ENCODE measurements around the gene ZBTB21.
A peak's percentile ranks its signal among the peaks of the same experiment; 100 is the strongest.
"Not testable (repeated sequence)": the region's sequence is repeated elsewhere in the genome, so short reads cannot be mapped to it uniquely, and the experiment has no call there.

ZBTB21 gene

DNA sequence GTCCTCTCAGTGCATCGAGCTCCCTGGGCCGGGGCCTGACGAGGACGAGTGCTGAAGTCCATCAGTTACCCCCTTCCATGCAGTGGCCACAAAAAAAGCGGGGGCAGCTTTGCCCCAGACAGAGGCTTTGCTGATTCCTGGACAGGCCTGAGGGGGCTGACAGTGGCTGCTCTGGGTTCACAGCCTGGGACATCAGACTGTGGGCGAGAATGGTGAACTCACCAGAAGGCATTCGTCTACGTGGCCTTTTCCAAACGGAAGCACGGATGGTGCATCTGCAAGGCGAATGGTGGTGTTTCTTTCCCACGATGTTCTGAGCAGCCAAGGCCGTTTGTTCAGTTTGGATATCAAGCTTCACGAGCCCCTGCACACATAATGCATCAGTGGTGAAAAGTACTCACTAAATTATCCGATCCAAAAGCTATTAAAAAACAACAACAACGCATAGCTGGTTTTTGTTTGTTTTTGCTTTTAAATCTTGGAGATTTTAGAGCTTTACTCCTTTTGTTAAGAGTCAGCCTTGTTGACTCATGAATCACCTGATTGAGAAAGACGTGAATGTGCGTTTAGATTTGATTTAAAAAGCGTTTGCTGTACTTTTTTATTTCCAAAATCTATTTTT is 6.3 kb upstream of the ZBTB21 start:
- DNase-seq = no peak

DNA sequence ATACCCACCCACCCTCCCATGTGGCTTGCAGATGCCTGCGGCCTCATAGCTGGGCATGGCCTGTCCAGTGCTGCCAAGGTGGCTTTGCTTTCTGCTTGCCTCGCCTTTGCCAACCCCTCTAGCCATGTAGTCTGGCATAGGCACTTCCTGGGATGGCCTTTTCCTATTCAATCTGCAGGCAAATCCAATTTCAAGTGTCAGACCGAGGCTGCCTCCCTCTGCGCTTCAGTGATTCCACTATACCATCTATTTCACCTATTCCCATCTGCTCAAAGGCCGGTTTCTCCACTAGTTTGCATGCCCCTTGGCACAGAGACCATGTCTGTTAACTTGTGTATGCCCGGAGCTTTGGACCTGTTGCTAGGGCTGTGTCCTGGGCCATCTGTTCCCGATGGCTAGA is 3.8 kb upstream of the ZBTB21 start:
- DNase-seq = no peak

DNA sequence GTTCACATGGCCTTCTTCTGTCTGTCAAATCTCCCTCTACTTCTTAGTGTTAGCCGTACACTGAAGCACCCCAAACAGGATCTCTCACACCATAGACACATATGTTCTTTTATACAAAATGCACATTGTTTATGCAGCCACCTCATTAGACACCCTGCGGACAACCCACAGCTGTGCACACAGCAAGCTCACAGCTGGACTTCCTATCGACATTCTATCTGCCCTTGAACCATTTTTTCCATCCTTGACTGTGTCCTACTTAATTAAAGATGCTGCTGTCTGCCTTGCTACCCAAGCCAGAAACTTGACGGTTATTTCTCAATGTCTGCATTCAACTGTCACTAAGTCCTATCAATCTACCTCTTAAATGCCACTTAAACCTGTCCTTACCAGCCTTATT is 3.2 kb upstream of the ZBTB21 start:
- DNase-seq = peak; percentile 58

DNA sequence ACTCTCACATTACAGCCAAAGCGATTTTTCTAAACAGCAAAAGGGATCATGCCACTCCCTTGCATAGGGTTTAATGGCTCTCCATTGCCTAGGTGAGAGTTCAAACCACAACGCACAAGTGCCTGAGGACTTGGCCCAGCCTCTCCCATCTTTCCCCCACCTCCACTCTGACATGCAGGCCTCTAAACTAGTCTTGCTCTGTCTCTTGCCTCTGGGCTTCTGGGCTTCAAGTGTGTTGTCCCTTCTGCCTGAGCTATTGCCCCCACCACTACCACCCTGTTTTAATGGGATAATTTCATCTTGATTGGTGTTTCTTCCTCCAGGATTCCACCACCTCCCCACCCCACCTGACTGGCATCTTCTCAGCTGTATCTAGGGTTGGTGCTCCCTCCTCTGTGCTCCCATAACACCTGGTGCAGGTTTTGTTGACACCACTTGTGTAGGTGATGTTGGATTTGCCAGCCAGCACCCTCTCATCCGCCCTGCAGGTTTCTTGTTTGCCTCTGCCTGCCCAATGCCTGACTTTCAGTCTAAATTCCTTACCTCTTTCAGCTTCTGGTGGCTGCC is 2.7 kb upstream of the ZBTB21 start:
- DNase-seq = peak; percentile 58

DNA sequence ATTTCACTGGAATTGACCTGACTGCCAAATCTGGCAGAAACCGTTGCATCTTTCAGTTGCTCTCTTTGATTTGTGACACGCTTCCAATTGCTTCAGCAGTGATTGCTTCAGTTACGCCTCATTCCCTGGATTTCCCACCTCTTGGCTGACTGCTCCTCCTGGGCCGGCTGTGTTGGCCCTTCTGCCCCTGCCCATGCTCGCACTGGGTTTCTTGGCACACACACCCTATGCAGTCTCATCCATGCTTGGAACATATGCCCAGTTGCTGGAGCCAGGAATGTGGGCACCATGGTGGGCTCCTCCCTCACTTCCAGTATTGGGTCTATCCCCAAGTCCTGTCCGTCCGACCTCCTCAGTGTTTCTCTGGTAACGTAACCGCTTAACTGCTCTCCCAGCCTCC is 2.2 kb upstream of the ZBTB21 start:
- DNase-seq = no peak

DNA sequence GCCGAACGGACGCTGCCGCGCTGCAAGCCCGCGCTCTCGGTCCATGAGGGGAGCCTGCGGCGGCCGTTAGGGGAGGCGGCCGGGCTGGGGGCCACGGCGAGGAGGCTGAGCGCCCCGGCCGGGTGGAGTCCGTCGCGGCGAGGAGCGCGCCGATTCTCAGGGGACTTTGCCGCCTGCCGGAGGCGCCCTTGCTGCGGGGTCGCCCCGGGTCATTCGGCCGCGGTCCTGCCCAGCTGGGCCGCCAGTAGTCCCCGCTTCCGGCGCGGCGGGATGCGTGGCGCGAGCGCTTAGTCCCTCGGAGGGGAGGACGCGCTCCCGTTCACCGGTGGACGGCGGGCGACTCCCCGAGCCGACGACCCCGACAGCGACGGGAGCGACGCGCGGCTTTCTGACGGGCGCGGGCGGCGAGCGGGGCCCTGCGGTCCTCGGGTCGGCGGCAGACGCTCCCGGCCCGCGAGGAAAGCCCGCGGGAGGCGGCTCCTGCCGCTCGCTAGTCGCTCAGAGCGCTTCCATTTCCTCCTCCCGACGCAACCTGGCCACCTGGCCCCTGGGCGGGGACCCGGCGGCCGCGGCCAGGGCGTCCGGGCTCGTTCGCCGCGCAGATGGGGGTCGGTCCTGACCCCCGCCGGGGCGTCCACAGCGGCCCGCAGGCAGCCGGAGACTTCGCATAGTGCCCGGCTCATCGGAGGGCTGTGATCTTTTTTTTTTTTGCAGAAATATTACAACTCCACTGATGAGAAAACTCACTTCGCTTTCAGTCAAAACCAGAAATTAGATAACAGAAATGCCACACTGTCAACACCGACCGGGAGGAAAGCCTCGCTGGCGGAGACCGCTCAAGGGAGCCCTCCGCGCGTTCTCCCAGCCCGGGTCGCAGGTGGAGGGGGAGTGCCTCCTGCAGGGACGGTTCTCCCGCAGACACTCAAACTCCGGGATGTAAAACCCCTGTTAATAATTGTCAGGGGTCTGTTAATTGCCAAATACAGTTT is 641 bp upstream of the ZBTB21 start:
- DNase-seq = peak; percentile 87

DNA sequence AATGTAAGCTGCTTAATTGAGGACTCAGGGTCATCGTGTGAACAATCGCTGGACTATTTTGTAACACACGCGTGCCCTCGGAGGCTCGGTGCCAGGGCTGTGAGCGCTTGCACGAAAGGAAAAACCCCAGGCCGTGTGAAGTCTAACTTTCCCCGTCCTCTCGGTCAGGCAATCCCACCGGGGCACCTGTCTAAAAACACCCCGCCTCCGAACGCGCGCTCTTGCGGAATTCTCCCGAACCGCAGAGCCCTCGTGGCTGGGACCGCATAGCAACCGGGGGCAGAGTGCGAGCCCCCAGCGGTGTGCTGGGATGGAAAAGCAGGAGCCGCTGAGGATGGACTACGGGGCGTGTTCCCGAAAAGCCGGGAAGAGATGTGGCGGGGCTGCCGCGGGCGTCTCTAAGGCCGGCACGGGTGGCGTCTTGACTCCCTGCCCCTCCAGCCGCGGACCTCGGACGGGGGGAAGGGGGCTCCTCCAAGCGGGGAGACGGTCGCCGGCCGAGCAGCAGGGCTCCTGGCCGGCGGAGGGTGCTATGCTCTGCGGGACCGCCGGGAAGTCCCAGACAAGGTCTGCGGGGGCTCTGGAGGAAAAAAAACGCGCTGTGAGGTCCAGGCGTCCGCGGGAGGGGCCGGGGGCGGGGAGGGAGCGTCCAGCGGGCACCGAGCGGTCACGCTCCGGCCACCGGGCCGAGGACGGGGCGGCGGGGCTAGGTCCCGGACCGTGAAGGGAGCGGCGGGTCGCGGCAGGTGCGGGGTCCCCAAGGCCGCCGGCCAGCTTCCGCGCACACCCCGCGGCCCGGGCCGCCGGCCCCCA is 936 bp downstream of the ZBTB21 start:
- peak; percentile 74 for DNase-seq

DNA sequence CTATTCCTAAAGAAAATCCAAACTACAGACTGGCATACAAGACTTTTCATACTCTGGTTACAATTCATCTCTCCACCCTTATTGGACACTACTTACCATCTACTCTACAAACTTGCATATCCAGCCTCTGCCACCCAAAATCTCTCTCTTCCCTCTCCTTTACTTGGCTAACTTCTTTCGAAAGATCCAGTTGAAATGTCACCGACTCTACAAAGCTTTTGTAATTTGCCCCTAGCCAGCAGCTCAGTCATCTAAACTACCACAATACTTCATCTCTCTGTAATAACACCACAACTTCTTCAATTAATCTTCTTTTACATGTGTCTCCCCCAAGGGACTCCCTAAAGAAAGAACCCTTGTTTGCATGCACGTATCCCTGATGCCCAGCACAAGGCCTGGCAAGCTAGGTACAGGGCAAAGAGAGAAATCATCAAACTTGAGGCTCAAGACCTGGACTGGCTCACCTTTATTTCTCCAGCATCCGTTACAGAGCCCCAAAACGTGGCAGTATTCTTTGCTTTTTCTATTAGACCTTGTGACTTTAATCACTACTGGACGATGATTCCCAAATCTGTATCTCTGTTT is 2.7 kb downstream of the ZBTB21 start:
- no peak for DNase-seq

DNA sequence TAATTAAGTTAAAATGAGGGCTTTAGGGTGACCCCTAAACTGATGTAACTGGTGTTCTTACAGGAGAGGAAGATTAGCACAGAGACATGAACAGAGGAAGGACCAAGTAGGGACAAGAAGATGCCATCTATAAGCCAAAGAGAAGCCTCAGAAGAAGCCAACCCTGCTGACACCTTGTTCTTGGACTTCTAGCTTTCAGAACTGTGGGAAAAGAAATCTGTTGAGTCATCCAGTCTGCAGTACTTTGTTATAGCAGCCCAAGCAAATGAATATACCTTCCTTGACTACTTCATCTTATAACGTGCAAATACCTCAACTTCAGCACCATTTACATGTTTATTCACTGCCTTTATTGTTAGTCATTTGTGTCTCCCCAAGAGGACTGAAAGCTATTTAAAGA is 3.4 kb downstream of the ZBTB21 start:
- DNase-seq = no peak

DNA sequence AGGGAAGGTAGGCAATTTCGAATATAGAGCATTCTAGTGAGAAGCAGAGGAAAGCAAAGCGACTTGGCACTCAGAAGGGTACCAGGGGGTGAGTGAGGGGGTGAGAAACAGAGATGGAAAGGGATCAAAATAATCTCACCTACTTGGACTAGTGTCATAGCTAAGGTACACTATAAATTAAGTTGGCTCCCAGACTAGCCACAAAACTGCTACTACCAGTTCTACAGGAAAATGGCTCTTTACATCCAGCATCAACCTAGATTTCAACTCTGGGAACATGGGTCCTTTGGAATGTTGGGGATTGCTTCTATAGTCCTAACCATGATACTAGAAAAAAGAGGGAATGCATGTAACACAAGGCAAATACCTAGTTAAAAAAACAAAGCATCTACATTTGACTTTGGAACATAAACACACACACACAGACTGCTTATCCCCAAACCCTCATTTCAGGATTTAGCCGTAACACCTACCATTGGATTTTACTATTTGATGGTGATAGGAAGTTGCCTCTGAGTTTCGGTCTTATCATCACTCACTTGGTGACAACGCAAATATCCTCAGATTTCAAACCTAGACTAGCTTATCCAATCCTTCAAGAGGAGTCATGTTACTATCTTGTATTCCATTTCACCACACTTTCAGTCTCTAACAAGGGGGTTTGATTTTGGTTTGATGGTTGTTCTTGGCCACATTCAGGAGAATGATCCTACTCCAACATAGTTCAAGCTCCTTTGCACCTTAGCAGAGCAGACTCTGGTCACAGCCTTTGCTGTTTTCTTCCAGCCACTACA is 5.6 kb downstream of the ZBTB21 start:
- no peak for DNase-seq

DNA sequence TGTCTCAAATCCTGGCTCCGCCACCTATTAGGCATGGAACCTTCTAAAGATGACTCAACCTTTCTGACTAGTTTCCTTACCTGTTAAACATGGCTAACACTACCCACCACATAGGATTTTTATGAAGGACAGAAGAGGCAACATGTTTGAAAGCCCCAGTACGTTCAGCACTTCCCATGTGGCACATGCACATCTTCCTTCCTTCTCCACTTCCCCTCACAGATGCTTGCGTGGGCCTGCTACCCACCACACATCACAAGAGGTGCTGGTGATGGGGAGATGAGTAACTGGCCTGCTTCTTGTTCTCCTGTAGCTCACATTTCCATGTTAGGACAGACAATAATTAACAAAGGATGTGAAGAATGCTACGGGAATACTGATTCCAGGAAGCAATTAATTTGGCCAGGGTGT is 7.1 kb downstream of the ZBTB21 start:
- no peak for DNase-seq

DNA sequence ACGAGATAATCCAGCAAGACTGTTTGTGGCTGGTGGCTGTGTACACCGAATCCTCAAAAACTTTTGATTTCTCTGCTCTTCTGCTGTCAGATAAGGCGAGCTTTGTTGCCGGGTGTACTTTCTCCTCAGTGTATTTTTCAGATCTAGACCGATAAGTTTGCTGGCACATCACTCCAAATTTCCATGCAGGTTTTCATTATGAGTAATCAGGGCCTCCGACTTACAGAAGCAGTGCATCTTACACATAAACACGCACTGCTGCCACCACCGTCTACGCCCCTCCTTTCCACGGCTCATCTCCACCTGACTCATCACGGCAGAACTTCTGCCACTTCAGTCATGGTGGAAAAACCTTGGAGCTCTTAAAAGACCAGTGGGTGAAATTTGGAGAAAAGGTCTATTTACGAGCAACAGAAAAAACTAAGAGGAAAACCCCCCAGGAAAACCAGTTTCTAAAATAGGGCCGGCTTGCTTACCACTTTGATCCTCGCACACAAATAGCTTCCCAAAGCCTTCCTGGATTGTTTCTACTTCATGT is 7.7 kb downstream of the ZBTB21 start:
- DNase-seq = no peak

DNA sequence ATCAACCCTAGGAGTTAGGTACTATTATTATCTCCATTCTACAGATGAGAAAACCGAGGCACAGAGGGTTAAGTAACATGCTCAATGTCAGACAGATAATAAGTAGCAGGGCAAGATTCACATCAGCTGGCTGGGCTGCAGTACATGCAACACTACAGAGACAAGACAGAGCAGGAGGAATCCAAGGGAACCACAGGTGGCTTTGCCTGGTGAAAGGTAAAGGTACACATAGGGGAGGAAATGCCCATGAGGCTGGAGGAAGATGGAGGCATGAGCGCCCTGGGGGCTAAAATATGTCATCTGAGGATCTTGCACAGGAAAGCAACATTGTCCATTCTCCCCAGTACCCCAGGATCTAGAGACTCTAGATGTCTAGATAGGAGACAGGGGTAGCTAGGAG is 8.4 kb downstream of the ZBTB21 start:
- no peak for DNase-seq

DNA sequence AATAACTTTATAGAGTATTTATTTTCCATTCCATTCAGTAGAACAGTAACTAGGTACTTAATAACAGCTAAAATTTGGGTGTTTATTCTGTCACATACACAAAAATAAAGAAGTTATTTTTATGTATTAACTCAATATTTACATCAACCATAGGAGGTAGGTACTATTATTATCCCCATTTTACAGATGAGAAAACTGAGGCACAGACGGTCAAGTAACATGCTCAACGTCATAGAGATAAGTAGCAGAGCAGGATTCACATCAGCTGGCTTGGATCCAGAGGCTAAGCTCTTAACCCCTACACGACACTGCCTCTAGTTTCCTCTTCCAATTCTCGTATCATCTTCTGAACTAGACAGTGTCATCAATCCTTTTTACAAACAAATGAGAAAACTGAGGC is 9.3 kb downstream of the ZBTB21 start:
- DNase-seq = no peak

DNA sequence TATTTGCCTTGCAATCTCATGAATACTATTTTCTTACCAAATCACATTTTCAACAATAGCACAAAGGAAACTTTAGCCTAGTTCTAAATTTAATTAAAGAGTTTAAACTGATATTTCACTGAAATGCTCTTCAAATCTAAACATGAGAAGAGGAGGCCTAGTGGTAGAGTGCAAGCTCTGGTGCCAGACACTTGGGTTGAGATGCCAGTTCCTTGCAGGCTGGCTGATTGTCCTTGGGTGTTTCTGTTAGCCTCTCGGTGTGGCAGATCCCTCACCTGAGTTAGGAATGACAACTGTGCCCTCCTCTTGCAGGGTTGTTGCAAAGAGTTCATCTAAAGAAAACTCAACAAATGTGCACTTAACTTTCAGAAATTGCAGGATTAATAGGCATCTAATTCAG is 12.5 kb downstream of the ZBTB21 start:
- no peak for DNase-seq

DNA sequence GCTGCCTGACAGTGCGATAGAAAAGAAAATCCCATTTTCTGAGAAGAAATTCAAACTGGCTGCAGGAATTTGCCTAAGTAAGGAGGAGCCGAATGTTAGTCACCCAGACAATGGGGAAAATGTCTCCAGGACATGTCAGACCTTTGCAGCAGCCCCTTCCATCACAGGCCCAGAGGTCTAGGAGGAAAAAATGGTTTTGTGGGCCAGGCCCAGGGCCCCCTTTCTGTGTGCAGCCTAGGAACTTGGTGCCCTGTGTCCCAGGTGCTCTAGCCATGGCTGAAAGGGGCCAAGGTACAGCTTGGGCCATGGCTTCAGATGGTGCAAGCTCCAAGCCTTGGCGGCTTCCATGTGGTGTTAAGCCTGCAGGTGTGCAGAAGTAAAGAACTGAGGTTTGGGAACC is 14.6 kb downstream of the ZBTB21 start:
- no peak for DNase-seq

DNA sequence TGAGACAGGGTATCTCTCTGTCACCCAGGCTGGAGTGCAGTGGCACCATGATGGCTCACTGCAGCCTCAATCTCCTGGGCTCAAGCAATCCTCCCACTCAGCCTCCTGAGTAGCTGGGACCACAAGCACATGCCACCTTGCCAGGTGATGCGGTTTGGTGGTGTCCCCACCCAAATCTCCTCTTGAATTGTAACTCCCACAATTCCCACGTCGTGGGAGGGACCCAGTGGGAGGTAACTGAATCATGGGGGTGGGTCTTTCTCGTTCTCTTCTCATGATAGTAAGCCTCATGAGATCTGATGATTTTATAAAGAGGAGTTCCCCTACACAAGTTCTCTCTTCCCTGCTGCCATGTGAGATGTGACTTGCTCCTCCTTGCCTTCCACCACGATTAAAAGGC is 15.5 kb downstream of the ZBTB21 start:
- not testable (repeated sequence) for DNase-seq

DNA sequence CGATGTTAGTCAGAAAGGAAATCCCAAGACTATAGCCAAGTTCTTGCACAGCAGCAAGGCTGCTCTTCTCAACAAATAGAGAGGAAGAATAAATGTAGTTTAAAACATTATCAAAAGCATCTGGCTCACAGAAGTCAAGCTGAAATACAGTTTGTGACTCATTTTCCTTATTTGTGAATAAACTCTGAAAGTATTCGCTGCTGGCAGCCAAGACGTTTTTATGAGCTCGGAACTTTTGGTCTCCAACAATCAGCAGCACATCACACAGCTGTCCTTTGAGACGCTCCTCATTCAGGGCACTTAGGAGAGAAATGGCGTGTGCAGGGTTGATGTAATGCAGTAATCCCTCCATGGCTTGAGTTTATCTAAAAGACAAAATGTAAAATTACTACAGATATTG is 16.4 kb downstream of the ZBTB21 start:
- DNase-seq = no peak

DNA sequence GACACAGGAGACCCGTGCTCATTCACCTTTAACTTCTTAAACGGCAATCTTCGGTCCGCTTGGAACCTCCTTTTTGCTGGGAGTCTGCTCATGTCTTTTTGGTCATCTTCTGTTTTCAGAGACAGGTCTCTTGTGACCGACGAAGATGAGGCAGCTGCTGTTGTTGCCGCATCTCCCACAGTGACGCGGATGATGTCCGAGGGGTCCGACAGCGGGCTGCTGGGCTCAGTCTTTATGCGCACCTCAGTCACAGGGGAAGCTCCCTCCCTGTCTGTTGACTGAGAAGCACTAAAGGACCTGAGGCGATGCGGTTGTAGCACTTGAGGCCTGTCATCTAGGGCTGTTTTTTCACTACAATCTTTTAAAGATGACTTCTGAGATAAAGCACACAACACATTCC is 17.6 kb downstream of the ZBTB21 start:
- no peak for DNase-seq

DNA sequence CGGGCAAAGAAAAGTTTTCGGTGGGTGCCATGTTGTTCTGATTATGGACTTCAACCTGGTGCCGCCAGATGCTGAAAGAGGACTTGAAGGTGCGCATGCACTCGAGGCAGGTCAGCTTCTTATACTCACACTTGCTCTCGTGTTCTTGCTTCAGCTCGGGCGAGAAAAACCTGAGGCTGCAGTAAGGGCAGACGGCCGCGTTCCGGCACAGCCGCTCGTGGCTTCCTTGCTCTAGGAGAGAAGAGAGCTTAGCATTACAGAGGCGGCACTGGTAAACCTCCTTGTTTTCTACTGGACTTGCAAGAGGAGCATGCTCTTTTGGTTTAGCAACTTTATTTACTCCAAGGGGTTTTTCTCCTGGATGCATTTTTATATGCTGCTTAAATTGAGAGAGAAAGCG is 18.5 kb downstream of the ZBTB21 start:
- no peak for DNase-seq

DNA sequence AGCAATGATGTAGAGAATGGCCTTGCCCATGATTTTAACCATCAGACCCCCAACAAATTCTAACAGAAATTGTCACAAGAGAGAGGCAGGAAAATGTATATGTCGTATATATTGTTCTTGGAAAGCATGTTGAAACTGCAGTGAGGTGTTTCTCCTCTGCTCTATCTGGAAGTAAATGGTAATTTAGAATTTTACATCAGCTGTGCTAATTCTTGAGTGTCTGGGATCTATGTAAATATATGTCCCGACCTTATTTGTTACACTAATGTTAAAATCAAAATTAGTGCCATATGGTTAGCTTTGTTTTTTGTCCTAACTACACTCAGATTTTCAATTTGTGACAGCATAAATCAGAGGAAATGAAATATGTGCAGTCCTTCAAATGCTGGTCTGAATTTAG is 20.5 kb downstream of the ZBTB21 start:
- DNase-seq = no peak

DNA sequence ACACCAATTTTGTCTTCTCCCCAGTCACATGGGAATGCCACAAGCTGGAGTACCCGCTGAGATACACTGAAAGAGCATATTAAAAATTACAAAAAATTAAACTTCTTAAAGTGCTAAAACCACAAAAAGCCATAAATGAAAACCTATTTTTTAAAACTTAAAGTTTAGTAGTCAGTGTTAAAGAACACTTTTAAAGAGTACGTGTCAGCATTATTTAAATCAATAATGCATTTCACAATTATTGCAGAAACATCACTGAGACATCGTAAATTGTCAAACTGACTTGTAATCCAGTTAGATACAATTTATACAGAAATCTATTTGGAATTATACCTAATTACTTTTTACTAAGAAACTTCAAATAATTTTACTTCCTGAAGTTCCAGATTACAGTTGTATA is 22.9 kb downstream of the ZBTB21 start:
- DNase-seq = no peak
